NCI-H1092 (cell line): Measurements from ENCODE around the gene CEP170.
"Not testable (repeated sequence)": the region's sequence is repeated elsewhere in the genome, so short reads cannot be mapped to it uniquely, and the experiment has no call there.

Source experiments
- DNase-seq: peaks from one replicate; lab custom pipeline; 2025; lab: John Stamatoyannopoulos, UW

CEP170 gene

DNA sequence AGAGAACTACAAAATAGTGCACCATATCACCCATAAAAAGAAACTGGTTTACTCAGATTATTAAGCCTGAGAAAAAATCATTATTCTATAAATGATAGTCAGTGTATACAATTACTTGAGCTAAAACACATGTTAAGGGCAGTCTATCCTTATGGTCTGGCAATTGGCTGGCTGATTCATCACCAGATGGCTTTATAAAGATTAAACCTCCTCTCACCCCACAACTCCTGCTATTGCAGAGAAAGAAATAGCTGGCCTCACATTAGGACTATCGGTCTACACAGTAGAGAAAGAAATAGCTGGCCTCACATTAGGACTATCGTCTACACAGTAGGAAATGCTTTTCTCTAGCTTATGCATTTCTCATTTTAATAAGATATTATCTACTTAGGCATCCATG, 21.2 kb downstream of the CEP170 start:
- no peak for DNase-seq

DNA sequence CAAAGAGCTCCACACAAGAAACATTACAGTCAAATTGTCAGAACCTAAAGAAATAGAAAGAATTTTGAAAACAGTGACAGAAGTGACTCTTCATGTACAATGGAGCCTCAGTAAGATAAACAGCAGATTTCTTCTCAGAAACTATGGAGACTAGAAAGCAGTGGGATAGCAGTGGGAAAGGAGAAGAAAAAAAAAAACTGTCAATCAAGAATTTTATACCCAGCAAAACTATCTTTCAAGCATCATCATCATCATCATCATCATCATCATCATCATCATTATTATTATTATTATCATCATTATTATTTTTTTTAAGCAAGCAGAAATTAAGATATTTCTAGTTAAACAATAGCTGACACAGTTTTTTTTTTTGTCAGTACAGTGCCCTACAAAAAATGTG, 24.2 kb downstream of the CEP170 start:
- no peak for DNase-seq

DNA sequence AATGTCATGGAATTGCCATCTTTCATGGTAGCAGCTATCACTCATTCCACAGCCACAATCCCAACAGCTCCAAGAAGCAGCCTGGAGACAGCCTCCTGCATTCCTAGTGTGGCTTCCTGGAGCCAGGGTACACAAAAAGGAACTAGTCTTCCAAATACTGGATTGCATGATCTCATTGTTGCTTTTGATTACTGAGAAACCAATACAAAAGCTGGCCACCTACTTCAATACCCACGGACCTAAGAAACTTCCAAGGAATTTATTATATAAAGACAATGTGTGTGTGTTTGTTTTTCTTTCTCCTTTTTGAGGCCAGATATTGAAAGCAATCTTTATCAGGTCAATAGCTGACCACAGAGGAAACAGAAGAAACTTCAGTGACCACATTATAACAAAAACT, 25.6 kb downstream of the CEP170 start:
- DNase-seq: no peak

DNA sequence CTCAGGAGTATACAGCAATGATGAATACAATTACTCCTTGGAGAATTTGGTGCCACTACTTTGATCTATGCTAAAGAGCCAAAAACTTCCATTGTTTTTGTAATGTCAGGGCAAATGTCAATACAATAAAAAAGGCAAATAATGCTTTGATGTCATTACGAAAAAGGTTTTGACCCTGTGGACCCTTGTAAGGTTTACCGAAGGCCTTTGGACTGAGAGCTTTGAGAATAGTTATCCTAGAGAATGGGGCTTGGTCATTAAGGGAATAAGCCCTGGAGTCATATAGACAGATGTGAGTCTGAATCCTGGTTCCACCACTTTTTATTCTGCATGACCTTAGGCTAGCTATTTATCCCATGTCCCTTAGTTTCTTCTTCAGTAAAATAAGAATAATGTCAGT, 27.5 kb downstream of the CEP170 start:
- no peak for DNase-seq

DNA sequence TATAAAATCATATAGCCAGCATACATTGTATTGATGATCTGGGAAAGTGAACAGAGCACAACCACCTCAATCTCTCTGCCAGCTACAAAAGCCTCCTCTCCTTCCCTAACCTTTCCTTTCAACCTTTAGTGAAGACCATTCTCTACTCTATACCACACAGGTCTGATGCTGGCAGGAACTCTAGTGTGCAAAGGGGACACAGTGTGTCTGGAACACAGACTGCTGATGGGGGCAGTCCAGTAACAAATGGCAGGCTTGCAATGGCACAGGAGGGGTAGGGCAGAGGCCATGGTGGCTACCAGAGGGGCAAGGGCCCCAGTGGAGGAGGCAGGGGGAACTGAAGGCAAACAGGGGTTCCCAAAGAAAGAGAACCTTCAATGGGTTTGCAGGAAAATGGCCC, 37.0 kb downstream of the CEP170 start:
- DNase-seq: no peak

DNA sequence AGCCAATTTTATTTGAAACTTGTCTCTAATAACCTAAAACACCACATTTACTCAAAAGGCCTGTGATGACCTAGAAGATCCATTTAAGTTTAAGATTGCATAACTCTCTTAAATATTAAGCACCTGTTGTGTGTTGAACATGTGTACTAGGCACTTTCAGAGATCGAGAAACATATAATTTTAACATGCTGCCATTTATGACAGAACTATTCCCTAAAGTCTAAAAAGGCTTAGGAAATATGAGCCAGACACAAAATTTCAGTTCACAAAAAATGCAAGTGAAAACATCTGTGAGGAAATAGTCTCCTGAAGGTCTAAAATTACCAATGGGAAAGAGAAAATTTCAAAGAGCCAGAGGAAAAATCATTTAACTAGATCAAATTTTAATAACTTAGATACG, 37.7 kb downstream of the CEP170 start:
- DNase-seq: no peak

DNA sequence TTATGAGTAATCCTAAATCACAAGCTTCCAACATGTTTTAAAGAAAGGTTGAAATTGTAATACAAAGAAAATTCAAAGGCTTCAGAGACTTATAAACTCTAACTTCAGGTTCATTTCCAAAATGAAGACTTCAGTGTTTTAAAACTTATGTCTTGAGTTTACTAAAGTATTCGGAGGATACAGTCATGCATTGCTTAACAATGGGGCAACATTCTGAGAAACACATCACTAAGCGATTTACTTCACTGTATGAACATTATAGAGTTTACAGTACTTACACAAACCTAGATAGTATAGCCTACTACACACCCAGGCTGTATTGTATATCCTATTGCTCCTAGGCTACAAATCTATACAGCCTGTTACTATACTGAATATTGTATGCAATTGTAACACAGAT, 38.3 kb downstream of the CEP170 start:
- DNase-seq: no peak

DNA sequence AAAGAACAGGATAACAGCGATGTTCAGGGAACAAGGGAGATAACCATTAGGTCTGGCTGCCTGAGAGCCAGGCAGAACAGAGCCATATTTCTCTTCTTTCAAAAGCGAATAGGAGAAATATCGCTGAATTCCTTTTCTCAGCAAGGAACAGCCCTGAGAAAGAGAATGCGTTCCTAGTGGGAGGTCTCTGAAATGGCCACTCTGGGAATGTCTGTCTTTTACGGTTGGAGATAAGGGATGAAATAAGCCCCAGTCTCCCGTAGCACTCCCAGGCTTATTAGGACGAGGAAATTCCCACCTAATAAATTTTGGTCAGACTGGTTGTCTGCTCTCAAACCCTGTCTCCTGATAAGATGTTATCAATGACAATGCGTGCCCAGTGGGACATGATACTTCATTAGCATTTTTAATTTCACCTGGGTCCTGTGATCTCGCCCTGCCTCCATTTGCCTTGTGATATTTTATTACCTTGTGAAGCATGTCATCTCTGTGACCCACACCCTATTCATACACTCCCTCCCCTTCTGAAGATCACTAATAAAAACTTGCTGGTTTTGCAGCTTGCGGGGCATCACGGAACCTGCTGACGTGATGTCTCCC, 39.7 kb downstream of the CEP170 start:
- not testable (repeated sequence) for DNase-seq

DNA sequence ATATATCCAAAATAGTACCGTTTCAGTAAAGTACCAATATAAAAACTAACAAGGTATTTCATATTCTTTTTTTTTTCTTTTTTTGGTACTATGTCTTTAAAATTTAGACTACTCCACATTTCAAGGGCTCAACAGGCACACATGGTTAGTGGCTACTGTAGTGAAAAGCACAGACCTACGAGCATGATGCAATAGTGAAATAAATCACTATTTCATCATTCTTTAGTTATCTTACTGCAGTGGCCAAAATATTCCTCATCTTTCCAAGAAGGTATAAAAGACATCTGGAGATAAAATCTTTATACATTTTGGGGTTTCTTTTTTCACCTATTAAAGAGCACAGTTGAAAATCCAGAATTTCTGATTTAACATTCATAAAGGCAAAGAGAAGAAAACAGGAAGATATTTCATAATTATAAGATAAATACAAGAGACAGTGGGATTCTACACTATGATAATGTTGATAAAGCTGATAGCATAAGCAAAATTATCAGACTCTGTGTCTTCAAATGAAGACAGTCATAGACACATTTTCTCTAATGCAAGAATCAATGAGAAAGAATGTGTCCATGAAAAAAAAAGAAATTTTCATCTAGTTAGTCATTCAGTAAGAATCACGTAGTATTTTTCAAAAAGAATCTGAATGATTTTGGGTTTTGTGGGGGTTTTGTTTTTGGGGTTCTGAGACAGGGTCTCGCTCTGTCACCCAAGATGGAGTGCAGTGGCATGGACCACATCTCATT, 41.9 kb downstream of the CEP170 start:
- no peak for DNase-seq

DNA sequence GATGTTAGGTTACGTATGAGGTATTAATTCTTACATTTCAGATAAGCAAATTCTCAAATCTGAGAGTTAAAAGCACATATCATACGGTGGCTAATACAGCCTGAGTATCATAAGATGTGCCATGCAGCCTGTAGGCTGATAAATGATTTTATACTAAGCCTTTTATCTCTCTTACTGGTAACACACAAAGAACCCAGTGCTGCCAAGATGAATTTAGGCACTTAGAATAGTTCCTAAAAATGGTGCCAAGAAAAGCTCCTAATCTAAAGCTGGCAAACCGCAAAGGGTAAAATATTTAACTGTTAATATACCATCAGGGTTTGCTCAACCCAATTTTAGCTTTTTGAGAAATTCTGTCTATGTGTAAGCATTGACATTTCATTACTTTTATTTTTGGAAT, 43.1 kb downstream of the CEP170 start:
- not testable (repeated sequence) for DNase-seq

DNA sequence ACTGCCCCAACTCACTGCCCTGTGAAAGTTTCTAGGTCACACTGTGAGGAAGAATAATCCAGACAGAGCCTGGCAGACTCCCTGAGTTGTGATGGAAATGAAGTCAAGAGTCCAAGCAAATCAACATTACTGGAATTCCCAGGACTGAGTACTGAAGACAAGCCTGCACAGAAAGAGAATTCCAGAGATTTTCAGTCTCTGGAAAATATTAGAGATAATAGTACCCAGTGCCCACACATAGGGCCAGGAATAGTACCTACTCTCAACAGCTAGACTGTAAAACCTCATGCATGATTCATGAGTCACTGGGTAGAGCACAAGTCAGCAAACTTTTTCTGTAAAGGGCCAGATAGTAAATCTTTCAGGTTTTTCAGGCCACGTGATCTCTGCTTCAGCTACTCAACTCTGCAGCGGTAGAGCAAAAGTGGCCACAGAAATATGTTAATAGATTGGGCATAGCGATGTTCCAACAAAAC, 50.0 kb downstream of the CEP170 start:
- not testable (repeated sequence) for DNase-seq

DNA sequence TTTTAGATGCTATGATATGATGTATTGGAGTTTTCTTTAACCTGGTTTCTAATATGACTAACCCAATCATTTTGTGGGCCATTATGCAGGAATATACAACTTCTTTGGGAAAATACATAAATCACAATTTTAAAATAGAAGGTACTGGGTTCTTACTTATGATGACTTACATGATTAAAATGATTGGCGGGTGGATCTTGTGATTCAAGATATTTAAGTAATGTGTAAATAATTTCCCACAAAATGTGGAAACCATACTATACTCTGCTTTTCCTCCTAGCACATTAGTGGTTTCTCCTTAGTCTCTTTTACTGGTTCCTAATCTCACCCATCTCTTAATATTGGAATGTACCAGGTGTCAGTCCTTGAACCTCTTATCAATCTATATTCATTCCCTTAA, 50.7 kb downstream of the CEP170 start:
- DNase-seq: not testable (repeated sequence)

DNA sequence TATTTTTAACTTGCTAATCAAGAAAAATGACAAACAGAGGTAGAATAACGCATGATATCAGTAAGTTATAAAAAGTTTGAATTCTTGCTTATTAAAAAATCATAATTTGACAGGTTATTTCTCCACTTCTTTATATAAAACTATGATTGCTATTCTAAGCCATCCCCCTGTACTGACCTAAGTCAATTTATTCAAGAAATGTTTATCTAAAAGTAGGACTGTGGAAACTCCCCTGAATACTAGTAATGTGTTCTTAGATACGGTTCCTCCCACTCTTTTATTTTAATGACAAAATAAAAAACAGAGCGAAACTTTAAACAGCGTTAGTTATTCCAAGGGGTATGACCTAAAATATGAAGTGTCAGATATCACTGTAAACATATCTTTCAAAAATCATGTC, 51.9 kb downstream of the CEP170 start:
- not testable (repeated sequence) for DNase-seq

DNA sequence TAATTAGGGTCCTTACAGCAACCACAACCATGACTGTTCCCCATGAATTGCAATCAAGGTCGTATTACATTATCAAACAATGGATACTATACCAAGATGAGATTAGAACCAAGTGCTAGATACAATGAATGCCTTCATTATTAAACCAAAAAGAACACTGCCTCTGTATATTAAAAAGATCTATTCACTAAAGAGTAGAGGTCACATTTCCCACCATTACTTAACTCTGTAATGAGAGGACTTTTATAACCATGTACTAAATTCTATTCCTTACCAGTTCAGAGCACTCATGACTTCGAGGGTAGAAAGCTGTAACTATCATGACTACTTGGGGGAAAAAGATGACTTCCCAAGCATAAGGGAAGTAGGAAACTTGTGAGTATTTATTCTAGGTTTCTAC, 53.8 kb downstream of the CEP170 start:
- DNase-seq: not testable (repeated sequence)

DNA sequence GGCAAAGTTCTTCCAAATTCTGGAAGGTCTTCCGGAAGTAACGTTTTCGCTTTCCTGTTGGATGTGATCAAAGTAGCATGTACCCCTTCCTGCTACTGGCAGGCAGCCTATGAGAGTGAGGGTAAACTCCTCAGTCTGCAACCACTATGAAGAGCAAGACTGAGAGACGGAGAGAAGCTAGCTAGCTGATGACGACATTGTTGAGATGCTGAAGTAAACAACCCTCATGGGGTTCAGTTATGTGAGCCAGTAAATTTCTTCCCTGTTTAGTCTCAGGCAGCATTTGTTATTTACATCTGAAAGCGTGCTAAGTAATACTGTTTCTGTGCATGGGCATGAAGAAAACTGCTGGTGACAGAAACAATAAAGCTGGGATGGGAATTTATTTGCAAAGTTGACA, 57.6 kb downstream of the CEP170 start:
- DNase-seq: not testable (repeated sequence)

DNA sequence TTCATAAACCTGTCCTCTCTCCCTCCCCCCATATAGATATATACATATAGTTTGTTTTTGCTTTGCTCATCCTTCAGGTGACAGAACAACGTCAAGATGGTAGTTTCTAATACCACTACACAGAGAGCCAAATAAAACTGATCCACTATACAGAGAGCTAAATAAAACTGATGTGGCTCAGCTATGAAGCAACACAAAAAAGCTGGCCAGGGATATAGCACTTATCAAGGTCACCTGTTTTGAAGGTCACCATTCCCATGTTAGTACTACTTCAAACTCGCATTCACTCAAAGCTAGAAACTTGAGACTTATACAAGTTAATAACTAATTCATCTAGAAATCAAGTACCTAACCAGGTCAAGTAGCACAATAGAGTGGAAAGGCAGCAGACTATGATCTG, 61.8 kb downstream of the CEP170 start:
- not testable (repeated sequence) for DNase-seq

DNA sequence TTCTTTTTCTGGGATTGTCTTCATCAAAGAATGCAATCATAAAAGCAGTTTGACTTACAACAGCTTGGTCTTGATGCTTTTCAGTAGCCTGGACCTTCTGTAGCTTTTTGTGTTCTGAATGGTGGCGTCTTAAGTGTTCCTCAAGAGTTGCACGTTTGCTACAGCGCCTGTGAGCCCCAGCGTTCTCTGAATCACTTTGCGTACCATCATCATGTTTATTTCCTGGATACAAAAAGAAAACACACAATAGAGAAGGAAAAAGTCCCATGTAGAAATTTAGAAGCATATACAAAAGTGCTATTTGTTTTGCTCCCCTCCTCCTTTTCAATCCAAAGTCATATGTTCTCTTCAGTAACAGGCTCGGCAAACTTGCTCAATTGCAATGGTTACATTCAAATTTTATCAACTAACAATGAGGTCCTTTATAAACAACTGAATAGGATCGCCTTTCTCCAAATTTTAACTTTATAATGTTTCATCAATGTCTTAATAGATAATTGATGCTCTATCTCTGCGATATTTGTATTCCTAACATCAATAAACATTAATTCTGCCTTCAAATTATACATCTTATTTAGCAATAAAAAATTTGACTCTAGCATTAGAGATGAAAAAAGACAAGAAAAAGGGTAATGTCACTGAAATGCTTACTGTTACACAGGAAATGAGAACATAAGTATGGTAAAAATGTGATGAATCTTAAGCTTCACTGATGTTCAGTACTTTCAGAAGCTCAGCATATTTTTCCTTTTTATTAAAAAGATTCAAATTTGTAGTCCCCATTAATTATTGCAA, 68.7 kb downstream of the CEP170 start:
- DNase-seq: not testable (repeated sequence)

DNA sequence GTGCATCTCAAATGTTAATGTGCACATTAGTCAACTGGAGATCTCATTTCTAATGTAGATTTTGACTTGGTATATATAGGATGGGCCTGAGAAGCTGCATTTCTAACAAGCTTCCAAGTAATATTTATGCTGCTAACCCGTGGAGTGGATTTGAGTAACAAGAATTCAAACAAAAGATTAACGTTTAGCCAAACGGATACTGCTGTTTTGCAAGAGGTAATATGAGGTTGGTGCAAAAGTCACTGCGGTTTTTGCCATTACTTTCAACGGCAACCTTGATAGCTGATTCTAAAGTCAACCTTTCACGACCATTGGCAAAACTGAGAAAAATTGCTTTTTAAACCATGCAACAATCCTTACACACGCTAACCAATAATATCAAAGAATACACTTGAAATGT, 70.3 kb downstream of the CEP170 start:
- not testable (repeated sequence) for DNase-seq

DNA sequence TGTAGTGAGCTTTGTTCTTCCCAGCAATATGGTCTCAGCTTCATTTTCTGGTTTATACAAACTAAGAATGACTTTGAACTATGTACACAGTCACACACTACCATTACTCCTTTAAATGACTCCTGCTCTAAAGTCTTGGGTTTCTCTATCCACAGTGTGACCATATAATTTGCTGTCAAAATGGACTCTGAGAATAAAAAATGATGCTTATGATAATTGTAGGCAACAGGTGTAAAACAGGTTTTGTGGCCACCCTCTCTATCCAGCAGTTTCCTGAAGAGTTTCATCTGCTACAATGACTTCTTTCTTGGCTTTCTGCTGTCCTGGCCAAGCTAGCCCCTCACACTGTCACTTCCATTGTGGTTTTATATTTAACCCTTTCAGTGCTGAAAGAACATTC, 71.4 kb downstream of the CEP170 start:
- not testable (repeated sequence) for DNase-seq

DNA sequence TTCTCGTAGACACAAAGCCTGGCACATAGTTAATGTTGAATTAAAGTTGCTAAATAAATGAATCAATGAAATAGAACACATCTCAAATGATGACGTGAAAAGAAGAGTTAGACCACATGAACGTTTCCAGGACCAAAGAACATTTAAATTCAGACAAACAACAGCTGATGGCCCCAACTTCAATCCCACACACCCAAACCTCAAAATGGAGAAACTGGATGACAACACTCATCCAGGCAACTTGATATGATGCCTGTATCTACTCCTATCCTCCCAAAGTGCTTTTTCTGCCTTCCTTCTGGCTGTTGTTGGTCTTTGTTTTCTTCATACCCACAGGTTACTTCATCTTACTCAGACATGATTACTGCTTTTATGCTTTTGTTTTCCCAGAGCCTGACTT, 71.9 kb downstream of the CEP170 start:
- not testable (repeated sequence) for DNase-seq

DNA sequence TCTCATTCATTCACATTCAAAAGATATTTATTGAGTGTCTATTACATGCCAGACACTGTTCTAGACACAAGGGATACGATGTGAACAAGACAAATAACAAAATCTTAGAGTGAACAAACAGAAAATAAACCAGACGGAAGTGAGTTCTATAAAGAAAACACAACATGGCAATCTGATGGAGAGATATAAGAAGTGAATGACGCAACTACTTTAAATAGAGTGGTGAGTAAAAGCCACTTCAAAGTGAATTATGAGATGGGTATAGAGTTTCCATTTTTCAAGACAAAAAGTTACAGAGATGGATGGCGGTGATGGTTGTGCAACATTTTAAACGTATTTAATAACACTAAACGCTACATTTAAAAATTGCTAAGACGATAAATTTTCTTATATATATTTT, 75.4 kb downstream of the CEP170 start:
- no peak for DNase-seq

DNA sequence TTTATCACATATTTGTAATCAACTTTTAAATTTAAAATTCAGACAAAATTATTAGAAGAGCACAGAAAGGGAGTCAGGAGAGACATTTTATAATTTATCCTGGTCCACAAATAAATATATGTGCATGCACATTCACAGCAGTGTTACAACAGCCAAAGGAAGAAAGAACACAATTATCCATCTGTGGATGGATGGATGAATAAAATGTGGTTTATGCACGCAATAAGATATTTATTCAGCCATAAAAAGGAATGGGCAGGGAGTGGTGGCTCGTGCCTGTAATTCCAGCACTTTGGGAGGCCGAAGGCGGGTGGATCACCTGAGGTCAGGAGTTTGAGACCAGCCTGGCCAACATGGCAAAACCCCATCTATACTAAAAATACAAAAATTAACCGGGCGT, 77.3 kb downstream of the CEP170 start:
- not testable (repeated sequence) for DNase-seq
